Left forelimb (tissue), 1 donor: ENCODE measurements around the gene B4GALT5.

ENCODE experiments used
- DNase-seq: peaks from one replicate; pipeline ENCODE4 v3.0.0-alpha.2; 2018; ENCODE audit warnings: low spot score

The B4GALT5 gene

DNA sequence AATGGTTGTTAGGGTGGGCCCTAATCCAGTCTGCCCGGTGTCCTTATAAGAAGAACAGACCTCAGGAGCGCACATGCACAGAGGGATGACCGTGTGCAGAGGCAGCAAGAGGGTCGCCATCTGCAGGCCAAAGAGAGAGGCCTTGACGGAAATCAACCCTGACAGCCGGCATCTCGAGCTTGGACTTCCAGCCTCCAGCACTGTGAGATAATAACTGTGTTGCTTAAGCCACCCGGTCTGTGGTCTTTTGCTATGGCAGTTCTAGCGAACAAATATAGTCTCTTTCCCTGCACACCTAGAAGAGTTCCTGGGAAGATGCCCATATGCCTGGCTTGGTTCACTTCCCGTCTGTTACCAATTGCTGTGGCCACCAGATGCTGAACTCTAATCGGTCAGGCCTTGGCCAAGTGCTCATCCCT lies 110.5 kb downstream of the B4GALT5 start:
- DNase-seq: no peak

DNA sequence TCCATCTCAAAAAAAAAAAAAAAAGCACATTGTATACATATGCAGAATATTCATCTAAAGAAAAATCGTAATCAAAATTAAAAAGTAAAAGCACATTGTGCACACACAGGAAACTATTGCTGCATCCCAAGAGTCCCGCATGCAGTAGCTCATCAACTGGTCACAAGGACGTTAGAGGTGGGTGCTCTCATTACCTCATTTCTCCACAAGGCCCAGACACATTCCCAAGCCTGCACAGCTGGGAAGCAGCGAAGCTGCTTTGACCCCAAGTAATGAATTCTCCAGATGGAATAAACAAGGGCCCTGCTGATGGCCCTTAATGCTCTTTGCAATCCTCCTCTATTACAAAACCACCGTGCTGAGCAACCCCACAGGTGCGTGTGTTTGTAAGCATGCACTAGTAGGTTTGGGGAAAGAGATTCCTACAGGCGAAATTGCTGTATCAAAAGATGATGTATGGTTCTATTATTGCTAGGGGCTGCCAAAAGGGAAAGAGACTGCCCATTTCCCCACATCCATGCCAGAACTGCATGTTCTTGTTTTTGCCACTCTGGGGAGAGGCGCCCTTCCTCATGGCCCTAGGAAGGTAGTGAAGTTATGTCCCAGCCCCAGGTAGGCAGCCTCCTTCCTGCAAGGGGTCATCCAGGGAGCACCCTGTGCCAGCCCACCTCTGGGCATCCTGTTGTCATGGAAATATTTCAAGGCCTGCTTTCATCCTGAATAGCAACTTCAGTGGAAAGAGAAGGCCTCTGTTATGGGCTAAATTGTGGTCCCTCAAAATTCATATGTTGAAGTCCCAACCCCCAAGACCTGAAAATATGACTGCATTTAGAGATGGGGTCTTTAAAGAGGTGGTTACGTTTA lies 111.1 kb downstream of the B4GALT5 start:
- DNase-seq: no peak

DNA sequence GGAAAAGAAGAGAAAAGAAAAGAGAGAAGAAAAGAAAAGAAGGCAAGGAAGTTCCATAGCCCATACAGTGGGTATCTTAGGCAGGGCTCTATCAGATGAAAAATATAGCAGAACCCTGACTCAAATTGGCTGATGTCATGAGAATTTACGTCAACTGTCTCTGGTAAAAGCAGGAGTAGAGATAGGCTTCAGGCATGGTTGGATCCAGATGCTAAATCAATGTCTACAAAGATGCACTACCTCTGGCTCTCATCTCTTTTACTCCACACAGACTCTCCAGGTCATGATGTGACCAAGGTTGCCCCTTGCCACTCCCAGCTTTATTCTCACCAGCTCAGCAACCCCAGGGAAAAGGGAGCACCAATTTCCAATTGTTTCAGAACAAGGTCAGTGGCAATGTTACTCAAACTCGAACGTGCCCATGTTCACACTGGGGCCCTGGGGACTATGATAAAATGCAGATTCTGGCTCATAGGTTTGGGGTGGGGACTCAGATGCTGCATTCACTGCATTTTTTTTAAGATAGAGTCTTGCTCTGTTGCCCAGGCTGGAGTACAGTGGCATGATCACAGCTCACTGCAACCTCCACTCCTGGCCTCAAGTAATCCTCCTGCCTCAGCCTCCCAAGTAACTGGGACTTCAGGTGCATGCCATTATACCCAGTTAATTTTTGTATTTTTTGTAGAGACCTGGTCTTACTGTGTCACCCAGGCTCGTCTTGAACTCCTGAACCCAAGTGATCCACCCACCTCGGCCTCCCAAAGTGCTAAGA lies 112.3 kb downstream of the B4GALT5 start:
- DNase-seq: no peak

DNA sequence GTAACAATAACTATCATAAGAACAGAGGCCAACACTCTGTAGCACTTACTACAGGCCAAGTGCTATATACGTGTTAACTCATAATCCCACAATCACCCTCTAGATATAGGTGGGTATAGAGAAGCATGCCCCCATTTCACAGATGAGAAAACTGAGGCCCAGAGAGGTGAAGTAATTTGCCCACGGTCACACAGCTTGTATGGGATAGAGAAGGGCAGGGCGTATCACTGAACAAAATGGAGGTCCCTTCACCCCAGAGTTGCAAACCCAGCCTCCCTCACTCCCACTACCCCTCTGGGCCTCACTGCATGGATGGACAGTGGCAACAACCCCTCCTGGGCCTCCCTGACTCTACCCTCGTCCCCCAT lies 113.9 kb downstream of the B4GALT5 start:
- DNase-seq: no peak

DNA sequence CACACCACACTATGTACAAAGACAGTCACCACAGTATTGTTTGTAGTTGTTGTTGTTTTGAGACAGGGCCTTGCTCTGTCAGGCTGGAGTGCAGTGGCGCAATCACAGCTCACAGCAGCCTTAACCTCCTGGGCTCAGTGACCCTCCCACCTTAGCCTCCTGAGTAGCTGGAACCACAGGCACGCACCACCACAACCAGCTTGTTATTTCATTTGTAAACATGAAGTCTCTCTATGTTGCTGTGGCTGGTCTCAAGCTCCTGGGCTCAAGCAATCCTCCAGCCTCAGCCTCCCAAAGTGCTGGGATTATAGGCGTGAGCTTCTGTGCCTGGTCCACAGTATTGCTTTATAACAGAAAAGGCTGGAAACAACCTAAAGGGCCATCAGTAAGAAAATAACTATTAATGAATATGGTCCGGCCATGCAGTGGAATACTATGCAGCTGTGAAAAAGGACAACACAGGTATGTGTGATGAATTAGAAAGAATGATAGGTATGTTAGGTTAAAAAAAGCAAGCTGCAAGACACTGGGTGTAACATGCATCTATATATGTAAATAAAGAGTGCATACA lies 115.8 kb downstream of the B4GALT5 start:
- no peak for DNase-seq

DNA sequence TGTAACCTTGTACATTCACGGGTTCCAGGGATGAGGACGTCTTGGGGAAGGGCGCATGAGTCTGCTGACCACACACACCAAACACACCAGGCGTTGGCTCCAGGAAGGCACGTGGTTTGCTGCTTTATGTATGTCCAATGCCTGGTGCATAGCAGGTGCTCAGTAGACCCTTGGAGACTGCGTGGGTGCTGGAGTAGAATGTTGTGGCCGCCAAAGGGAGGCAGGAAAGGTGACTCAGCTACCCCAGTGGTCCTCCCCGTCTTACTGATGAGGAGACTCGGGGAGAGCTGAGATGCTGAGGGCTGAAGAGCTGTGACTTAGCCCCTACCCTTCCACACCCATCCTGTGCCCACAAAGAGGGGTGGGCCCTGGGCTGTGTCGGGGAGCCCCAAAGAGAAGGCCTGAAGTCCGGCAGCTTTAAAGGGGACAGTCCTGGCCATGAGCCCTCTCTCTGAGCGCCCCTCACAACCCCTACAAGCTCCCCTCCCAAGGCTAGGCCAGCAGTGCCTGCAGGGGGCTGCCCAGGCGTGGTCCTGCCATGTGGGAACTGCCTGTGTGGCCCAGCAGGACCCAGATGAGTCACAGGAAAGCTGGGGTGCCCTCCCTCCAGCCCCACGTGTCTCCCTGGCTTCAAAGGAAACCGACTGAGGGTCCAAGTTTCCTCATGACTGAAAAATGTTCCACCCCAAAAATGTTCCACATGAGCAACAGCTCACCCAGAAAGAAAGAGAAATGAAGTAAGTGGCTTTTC lies 117.7 kb downstream of the B4GALT5 start:
- no peak for DNase-seq

DNA sequence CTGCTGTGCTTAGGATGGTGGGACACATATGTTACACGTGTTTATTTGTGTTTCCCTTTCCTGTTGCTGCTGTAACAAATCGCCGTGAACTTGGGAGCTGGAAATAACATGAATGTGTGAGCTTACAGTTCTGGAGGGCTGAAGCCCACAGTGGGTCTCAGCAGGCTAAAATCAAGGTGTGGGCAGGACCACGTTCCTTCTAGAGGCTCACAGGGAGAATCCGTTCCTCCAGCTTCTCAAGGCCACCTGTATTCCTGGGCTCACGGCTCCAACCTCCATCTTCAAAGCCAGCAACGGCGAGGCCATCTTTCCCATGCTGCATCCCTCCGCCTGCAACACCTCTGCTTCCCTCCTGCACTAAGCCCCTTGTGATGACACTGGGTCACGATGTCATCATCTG lies 118.3 kb downstream of the B4GALT5 start:
- DNase-seq: no peak

DNA sequence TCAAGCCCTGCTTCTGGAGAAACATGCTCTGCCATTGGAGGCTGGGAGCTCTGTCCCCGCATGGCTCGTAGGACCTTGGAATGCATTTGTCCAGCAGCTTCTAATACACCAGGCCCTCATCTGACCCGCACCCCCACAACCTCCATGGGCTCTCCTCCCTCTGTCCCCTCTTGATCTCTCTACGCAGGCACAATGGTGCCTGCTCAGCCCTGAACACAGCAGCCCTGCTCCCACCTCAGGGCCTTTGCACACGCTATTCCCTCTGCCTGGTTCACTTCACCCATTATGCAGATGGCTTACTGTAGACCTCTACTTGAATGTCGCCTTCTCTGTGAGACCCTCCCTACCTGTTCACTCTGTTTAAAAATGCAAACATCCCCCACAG lies 118.8 kb downstream of the B4GALT5 start:
- no peak for DNase-seq

DNA sequence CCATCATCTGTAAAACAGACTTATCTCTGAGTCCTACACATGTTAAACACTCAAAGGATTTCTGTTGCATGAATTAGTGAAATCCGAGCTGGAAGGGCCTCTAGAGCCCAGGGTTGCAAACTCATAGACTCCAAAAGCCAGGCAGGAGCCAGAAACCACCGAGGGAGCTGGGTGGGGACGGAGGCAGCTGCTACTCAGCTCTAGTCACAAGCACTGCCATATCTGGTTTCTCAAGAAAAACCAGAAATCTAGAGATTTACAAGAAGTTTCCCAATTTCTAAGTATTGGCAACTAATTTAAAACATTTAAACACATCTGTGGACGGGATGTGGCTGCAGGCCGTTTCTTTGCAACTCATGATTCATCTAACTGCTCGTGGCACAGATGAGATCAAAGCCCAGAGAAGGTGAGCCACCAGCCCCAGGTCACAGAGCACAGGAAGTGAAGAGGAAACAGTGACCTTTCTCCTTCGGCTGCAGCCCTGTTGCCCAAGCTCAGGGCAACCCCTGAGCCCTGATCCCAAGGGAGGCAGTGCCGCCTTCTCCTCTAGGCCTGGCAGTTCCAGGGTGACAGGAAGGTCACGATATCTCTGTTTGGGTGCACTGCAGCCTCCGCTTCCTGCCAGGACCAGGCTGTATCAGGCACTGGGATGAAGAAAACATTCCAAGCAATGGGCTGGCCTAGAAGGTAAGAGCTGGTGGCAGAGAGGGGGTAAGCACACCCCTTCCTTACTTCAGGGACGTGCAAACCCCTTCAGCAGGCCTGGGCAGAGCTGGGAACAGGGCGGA lies 119.3 kb downstream of the B4GALT5 start:
- no peak for DNase-seq

DNA sequence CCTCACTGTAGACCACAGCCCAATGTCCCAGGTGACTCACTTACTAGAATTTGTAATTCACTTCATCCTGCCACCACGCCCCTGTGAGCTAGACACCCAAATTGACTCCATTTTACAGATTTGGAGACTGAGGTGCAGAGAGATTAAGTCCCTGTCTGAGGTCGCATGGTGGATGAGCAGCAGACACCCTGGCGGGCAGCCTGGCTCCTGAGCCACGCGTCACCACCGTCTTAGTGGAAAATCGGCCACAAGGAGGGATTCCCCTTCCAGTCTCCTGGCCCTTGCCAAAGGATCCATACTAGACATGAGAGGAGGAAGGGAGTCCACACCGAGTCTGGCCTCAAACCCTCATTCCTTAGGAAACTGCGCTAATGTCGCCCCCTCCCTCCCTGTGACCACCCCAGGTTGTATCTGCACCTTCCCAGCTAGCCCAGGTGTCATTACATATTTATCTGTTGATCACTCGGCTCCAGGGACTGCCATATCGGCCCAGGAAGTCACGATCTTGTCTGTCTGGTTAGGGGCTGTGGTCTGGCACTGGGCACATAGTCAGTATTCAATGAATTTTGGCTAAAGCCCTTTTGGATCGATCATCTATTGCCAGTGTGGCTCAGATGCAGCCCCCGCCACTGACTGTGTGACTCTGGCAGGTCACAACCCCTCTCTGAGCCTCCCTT lies 120.1 kb downstream of the B4GALT5 start:
- DNase-seq: no peak

DNA sequence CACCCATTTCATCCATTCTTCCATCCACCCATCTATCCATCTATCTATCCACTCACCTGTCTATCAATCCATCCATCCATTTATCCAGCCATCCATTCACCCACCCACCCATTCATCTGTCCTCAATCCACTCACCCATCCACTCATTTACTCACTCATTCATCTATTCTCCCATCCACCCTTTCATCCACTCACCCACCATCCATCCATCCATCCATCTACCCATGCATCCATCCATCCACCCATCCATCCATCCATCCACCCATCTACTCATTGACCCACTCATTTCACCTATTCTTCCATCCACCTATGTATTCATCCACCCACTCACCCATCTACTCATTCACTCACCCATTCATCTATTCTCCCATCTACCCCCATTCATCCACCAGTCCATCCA lies 121.6 kb downstream of the B4GALT5 start:
- DNase-seq: no peak

DNA sequence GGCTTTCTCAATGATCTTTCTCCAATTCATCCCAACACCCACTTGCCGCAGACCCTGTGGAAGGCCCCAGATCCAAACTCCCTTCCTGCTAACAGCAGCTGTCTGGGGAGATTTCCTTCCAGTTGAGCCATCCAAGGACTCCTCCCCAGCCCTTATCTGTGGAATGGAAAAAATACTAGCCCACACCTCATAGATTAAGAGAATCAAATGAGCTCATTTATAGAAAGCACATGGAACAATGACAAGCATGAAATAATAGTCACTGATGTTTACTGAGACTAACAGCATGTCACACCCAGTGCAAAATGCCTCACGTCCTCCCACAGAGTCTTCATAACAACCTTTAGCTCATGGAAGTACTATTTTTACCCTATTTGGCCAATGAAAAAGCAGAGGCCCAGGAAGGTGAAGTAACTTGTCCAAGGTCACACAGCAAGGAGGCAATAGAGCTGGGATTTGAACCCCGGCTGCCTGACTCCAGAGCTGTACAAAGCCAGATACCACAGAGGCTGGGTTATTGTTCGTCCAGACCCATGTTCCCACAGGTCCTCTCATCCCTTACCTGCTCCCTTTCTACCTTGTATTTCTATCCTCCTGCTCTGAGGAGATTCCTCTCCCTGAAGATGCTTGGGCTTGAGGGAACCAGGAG lies 122.3 kb downstream of the B4GALT5 start:
- no peak for DNase-seq

DNA sequence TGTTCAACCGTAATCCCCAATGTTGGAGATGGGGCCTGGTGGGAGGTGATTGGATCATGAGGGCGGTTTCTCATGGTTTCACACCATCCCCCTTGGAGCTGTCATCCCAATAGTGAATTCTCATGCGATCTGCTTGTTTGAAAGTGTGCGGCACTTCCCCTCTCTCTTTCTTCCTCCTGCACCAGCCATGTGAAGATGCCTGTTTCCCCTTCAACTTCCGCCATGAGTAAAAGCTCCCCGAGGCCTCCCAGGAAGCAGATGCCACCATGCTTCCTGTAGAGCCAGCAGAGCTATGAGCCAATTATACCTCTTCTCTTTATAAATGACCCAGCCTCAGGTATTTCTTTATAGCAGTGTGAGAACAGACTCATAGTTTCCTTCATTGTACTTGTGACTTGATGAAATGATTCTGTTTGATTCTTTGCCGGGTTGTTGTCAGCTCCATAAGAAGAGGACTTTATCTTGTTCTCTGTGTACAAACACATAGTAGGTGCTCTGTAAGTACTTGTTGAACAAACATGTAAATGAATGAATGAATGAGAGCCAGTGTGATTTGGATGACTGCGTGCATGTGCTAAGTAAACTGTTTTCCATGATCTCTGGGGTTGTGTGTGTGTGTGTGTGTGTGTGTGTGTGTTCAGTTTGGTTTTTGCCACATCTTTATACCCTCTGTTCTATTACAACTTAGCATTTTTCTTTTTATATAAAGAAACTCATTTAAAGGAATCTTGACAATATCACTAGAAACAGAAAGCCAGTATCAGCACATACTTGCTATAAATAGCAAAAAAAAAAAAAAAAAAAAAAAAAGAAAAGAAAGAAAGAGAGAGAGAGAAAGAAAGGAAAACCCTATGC lies 123.3 kb downstream of the B4GALT5 start:
- DNase-seq: no peak

DNA sequence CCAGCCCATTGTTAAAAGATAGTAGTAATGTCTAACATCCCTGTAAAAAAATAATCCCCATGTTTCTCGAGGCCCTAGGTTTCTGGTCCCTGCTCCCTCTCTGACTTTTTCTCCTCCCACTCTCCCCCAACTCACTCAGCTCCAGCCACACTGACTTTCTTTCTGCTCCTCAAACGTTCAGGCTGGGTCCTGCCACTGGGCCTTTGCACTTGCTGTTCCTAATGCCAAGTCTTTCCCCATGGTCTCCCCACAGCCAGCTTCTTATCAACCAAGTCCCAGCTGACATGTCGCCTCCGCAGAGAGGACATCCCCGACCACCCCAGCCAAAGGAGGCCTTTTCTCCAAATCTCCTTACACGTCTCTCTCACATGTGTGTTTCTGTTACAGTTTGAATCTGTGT lies 123.9 kb downstream of the B4GALT5 start:
- no peak for DNase-seq

DNA sequence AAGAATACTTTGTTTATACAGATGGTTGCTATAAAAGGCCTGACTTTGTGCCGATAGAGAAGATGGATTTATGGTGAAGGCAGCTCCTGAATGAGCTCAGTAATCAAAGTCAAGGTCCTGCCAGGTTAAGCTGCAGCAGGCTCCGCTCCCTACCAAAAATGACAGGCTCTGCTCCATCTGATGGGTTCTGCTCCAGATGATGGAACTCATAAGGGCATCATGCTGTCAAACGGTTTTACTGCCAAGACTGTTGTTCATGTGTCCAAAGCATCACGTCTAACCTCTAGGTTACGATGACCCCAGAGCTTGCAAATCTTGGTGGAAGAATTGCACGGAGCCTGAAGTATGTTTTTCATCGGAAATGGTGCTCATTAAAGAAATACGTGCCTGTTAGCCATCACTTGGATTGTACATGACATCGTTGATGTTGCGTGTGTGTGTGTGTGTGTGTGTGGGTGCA lies 126.5 kb downstream of the B4GALT5 start:
- no peak for DNase-seq

DNA sequence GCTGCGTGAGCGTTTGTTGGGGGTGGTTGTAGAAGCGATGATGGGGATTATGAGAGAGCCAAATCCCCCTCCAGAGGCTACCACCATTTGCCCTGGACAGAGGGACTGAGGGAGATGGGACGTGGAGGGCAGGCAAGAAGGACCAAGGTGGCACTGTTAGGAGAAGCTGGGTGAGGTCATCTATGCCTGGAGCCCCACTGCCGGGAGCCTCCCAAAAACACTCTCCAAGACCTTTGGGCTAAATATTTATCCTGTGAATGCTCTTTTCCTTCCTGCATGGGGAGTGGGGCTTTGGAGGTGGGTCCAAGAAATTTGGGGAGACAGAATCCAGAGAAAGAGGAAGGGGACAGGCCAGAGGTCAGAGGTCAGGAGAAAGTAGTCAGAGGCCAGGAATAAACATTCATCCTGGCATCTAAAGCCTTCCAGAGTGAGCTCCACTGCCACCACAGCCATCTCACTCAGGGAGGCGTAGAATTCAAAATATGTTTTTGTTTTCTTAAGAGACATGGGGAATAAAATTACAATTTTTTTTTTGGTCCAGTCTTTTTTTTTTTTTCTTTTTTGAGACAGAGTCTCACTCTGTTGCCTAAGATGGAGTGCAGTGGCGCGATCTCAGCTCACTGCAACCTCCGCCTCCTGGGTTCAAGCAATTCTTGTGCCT lies 128.0 kb downstream of the B4GALT5 start:
- DNase-seq: no peak

DNA sequence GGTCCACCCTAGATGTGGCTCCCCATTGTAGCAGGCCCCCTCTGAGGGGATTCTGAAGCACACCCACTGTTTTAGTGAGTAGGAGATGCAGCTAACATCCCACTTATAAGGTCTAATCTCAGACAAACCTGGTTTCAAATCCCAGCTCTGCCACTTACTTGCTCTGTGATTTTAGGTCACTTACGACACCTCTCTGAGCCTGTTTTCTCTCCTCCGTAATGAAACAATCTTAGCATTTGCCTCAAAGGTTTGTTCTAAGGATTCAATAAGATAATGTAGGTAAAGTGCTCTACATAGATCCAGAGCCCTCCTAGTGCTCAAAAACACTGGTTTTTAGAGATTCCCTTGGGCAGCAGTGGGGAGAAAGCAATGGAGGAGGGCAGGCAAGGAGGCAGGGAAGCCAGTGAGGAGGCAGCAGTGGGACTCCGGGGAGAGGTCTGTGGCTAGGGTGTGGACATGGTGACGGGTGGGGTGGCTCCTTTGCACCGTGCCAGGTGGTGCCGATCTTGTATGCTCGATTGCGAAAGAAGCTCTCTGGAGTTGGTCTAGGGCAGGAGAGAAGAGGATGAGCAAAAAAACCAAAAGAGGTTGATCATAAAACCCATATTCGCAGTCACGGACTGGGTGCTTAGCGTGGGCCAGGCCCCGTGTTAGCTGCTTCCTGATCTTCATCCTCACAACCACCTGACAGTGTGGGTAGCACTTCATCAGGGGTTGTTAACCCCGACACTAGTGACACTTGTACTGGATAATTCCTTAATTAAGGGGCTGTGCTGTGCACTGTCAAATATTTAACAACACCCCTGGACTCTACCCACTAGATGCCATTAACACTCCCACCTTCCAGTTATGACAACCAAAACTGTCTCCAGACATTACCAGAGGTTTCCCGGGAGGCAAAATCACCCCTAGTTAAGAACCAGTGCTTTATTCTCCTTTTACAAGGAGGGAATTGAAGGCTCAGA lies 129.0 kb downstream of the B4GALT5 start:
- DNase-seq: no peak
